H1 (cell line): ENCODE data around the gene FAM228B. TPM values are rescaled to one million over a fixed set of nuclear protein-coding genes. Genes with fewer than 3 reads are reported as not detected.

Experiments used
- TAF1 ChIP-seq: IDR thresholded peaks from 2 replicates; pipeline ENCODE4 v1.6.1; 2011; ENCODE audit warnings: mild to moderate bottlenecking, low read depth, low read length
- polyA plus RNA-seq, 7 experiments: library from polyadenylated mRNA; depleted of rRNA in 3 of 7; stranded (reverse) in 5 of 7; unstranded in 2 of 7; fragments of >200 nt in 5 of 7; fragments of 200-250 nt in 2 of 7; gene quantifications; 1 replicate in 5 of 7; 2 replicates in 1 of 7; 4 replicates in 1 of 7; pipeline versions ENCODE4 v1.2.1 to v1.2.3, GENCODE V29; 2011 to 2013; ENCODE audit warnings: missing spikeins in 2 of 7, mixed read lengths in 2 of 7
- total RNA-seq: library from RNA; stranded (reverse); fragmentation: NEBNext Ultra II Directional; extraction: Animal tissue kit (Norgen Biotek cat#: 25700); gene quantifications from 2 replicates; pipeline ENCODE4 v1.2.1, GENCODE V29; 2021
- TF ChIP-seq, protein P1 (sequence below): fragments of 300-600 bp; sonication (generic); IDR thresholded peaks from 2 replicates; pipeline ENCODE4 v1.7.1; 2012; ENCODE audit warnings: low read length, moderate library complexity, mild to moderate bottlenecking, inconsistent platforms; ENCODE audit not compliant: insufficient replicate concordance
- TF ChIP-seq, protein P2 (sequence below): IDR thresholded peaks from 2 replicates; pipeline ENCODE4 v1.6.1; 2012; ENCODE audit warnings: inconsistent platforms

FAM228B gene
- total and polyA plus RNA-seq, 2 of the 8 experiments (the other 6 are each of a cell fraction or from before 2014, with no cell fraction given): 1.4 to 3.2 TPM

DNA sequence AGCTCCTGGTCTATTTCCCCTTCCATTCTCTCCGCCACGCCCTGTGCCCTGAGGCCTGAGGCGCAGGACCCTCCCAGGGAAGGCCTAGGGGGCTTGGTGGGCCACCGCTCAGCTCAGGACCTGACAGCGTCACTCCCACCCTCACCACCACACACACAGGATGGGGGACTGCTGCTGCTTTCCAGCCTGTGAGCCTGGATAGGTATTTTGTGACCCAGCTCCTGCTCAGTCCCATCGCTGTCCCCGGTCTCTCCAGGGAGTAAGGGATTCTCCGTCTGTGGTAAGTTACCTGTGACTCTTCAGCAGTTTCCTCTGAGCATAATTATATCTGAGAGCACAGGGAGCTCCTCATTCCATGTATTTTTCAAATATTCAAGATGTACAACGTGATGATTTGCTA is 67.9 kb downstream of the FAM228B start (continued):
- TF ChIP-seq, protein P1, sequence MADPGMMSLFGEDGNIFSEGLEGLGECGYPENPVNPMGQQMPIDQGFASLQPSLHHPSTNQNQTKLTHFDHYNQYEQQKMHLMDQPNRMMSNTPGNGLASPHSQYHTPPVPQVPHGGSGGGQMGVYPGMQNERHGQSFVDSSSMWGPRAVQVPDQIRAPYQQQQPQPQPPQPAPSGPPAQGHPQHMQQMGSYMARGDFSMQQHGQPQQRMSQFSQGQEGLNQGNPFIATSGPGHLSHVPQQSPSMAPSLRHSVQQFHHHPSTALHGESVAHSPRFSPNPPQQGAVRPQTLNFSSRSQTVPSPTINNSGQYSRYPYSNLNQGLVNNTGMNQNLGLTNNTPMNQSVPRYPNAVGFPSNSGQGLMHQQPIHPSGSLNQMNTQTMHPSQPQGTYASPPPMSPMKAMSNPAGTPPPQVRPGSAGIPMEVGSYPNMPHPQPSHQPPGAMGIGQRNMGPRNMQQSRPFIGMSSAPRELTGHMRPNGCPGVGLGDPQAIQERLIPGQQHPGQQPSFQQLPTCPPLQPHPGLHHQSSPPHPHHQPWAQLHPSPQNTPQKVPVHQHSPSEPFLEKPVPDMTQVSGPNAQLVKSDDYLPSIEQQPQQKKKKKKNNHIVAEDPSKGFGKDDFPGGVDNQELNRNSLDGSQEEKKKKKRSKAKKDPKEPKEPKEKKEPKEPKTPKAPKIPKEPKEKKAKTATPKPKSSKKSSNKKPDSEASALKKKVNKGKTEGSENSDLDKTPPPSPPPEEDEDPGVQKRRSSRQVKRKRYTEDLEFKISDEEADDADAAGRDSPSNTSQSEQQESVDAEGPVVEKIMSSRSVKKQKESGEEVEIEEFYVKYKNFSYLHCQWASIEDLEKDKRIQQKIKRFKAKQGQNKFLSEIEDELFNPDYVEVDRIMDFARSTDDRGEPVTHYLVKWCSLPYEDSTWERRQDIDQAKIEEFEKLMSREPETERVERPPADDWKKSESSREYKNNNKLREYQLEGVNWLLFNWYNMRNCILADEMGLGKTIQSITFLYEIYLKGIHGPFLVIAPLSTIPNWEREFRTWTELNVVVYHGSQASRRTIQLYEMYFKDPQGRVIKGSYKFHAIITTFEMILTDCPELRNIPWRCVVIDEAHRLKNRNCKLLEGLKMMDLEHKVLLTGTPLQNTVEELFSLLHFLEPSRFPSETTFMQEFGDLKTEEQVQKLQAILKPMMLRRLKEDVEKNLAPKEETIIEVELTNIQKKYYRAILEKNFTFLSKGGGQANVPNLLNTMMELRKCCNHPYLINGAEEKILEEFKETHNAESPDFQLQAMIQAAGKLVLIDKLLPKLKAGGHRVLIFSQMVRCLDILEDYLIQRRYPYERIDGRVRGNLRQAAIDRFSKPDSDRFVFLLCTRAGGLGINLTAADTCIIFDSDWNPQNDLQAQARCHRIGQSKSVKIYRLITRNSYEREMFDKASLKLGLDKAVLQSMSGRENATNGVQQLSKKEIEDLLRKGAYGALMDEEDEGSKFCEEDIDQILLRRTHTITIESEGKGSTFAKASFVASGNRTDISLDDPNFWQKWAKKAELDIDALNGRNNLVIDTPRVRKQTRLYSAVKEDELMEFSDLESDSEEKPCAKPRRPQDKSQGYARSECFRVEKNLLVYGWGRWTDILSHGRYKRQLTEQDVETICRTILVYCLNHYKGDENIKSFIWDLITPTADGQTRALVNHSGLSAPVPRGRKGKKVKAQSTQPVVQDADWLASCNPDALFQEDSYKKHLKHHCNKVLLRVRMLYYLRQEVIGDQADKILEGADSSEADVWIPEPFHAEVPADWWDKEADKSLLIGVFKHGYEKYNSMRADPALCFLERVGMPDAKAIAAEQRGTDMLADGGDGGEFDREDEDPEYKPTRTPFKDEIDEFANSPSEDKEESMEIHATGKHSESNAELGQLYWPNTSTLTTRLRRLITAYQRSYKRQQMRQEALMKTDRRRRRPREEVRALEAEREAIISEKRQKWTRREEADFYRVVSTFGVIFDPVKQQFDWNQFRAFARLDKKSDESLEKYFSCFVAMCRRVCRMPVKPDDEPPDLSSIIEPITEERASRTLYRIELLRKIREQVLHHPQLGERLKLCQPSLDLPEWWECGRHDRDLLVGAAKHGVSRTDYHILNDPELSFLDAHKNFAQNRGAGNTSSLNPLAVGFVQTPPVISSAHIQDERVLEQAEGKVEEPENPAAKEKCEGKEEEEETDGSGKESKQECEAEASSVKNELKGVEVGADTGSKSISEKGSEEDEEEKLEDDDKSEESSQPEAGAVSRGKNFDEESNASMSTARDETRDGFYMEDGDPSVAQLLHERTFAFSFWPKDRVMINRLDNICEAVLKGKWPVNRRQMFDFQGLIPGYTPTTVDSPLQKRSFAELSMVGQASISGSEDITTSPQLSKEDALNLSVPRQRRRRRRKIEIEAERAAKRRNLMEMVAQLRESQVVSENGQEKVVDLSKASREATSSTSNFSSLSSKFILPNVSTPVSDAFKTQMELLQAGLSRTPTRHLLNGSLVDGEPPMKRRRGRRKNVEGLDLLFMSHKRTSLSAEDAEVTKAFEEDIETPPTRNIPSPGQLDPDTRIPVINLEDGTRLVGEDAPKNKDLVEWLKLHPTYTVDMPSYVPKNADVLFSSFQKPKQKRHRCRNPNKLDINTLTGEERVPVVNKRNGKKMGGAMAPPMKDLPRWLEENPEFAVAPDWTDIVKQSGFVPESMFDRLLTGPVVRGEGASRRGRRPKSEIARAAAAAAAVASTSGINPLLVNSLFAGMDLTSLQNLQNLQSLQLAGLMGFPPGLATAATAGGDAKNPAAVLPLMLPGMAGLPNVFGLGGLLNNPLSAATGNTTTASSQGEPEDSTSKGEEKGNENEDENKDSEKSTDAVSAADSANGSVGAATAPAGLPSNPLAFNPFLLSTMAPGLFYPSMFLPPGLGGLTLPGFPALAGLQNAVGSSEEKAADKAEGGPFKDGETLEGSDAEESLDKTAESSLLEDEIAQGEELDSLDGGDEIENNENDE: no peak
- TF ChIP-seq, protein P2, sequence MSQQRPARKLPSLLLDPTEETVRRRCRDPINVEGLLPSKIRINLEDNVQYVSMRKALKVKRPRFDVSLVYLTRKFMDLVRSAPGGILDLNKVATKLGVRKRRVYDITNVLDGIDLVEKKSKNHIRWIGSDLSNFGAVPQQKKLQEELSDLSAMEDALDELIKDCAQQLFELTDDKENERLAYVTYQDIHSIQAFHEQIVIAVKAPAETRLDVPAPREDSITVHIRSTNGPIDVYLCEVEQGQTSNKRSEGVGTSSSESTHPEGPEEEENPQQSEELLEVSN: no peak
- no peak for TF ChIP-seq TAF1
